Measurements from ENCODE around the gene ATP13A3. TPM values are rescaled to one million over a fixed set of nuclear protein-coding genes. Genes with fewer than 3 reads are reported as not detected.
"Not testable (repeated sequence)": the region's sequence is repeated elsewhere in the genome, so short reads cannot be mapped to it uniquely, and the experiment has no call there.

ATP13A3 gene
- total RNA-seq: 44.4 TPM

GRCh38 chr3:194486540-194487288 is at the start of gene ATP13A3:
Gene ATP13A3 (minus strand): TSS chr3:194487002. CDS start chr3:194462190, 24,812 bp downstream.
- Histone ChIP-seq H3K27me3 (ENCODE audit: control insufficient read depth in 3 of 3, insufficient read depth in 3 of 3, low read length in 3 of 3) (no peaks in the 10 kb centered on the region), H3K9ac (ENCODE audit: low read depth in 1 of 3, low read length in 3 of 3) (peak within 1 kb of the TSS; percentile 87 to 92 (median 88)), H3K4me1 (ENCODE audit: control insufficient read depth in 3 of 3, insufficient read depth in 3 of 3, low read length in 3 of 3) (peaks cover 14 to 23% (median 19%) of the 10 kb centered on the region in 3 donors), H3K4me3 (ENCODE audit: low read length in 3 of 3) (peak within 1 kb of the TSS; percentile 82 to 88 (median 86)), H3K27ac (ENCODE audit: low read depth, low read length) (peak within 1 kb of the TSS; percentile 84), H3K9me3 (ENCODE audit: control insufficient read depth in 3 of 3, low read length in 3 of 3) (no peaks in the 10 kb centered on the region), H3K36me3 (ENCODE audit: control insufficient read depth in 3 of 3, insufficient read depth in 3 of 3, low read length in 3 of 3) (peaks cover 0 to 3% (median 0%) of the 10 kb centered on the region in 3 donors)

- H3K9me3 ChIP-seq (ENCODE audit: control insufficient read depth in 3 of 3, low read length in 3 of 3); H3K4me3 ChIP-seq (ENCODE audit: low read length in 3 of 3); H3K36me3 ChIP-seq (ENCODE audit: control insufficient read depth in 3 of 3, insufficient read depth in 3 of 3, low read length in 3 of 3); H3K27ac ChIP-seq (ENCODE audit: low read depth, low read length); H3K27me3 ChIP-seq (ENCODE audit: control insufficient read depth in 3 of 3, insufficient read depth in 3 of 3, low read length in 3 of 3); H3K9ac ChIP-seq (ENCODE audit: low read depth in 1 of 3, low read length in 3 of 3): not testable (repeated sequence)
- H3K4me1 ChIP-seq (ENCODE audit: control insufficient read depth in 3 of 3, insufficient read depth in 3 of 3, low read length in 3 of 3): peaks cover 11 to 13% (median 12%) of the 10 kb centered on the region in 3 donors
Measured at GRCh38 chr3:194535199-194535598, 48.4 kb upstream of the ATP13A3 start.

GRCh38 chr3:194534243-194534642 is 47.4 kb upstream of the ATP13A3 start:
- Histone ChIP-seq H3K27me3 (ENCODE audit: control insufficient read depth in 3 of 3, insufficient read depth in 3 of 3, low read length in 3 of 3) (no peaks in the 10 kb centered on the region), H3K36me3 (ENCODE audit: control insufficient read depth in 3 of 3, insufficient read depth in 3 of 3, low read length in 3 of 3) (no peaks in the 10 kb centered on the region), H3K9me3 (ENCODE audit: control insufficient read depth in 3 of 3, low read length in 3 of 3) (peaks cover 0 to 2% (median 0%) of the 10 kb centered on the region in 3 donors), H3K4me3 (ENCODE audit: low read length in 3 of 3) (no peak overlapping the region), H3K4me1 (ENCODE audit: control insufficient read depth in 3 of 3, insufficient read depth in 3 of 3, low read length in 3 of 3) (peaks cover 11 to 13% (median 12%) of the 10 kb centered on the region in 3 donors), H3K9ac (ENCODE audit: low read depth in 1 of 3, low read length in 3 of 3) (no peak overlapping the region), H3K27ac (ENCODE audit: low read depth, low read length) (no peak overlapping the region)

GRCh38 chr3:194532591-194532990 is 45.8 kb upstream of the ATP13A3 start:
- H3K27ac ChIP-seq (ENCODE audit: low read depth, low read length): no peak overlapping the region
- no peak overlapping the region for H3K4me3 ChIP-seq (ENCODE audit: low read length in 3 of 3)
- peaks cover 7 to 9% (median 9%) of the 10 kb centered on the region in 3 donors for H3K4me1 ChIP-seq (ENCODE audit: control insufficient read depth in 3 of 3, insufficient read depth in 3 of 3, low read length in 3 of 3)
- H3K9me3 ChIP-seq (ENCODE audit: control insufficient read depth in 3 of 3, low read length in 3 of 3): peaks cover 0 to 2% (median 0%) of the 10 kb centered on the region in 3 donors
- no peaks in the 10 kb centered on the region for H3K36me3 ChIP-seq (ENCODE audit: control insufficient read depth in 3 of 3, insufficient read depth in 3 of 3, low read length in 3 of 3)
- no peak overlapping the region for H3K9ac ChIP-seq (ENCODE audit: low read depth in 1 of 3, low read length in 3 of 3)
- H3K27me3 ChIP-seq (ENCODE audit: control insufficient read depth in 3 of 3, insufficient read depth in 3 of 3, low read length in 3 of 3): no peaks in the 10 kb centered on the region

- no peak overlapping the region for H3K27ac ChIP-seq (ENCODE audit: low read depth, low read length)
- no peak overlapping the region for H3K9ac ChIP-seq (ENCODE audit: low read depth in 1 of 3, low read length in 3 of 3)
Measured at GRCh38 chr3:194527726-194528125, 40.9 kb upstream of the ATP13A3 start.

GRCh38 chr3:194526164-194526563 is 39.4 kb upstream of the ATP13A3 start:
- Histone ChIP-seq H3K4me1 (ENCODE audit: control insufficient read depth in 3 of 3, insufficient read depth in 3 of 3, low read length in 3 of 3) (peaks cover 0 to 6% (median 4%) of the 10 kb centered on the region in 3 donors), H3K36me3 (ENCODE audit: control insufficient read depth in 3 of 3, insufficient read depth in 3 of 3, low read length in 3 of 3) (no peaks in the 10 kb centered on the region), H3K27ac (ENCODE audit: low read depth, low read length) (no peak overlapping the region), H3K9me3 (ENCODE audit: control insufficient read depth in 3 of 3, low read length in 3 of 3) (no peaks in the 10 kb centered on the region), H3K9ac (ENCODE audit: low read depth in 1 of 3, low read length in 3 of 3) (no peak overlapping the region), H3K27me3 (ENCODE audit: control insufficient read depth in 3 of 3, insufficient read depth in 3 of 3, low read length in 3 of 3) (no peaks in the 10 kb centered on the region), H3K4me3 (ENCODE audit: low read length in 3 of 3) (no peak overlapping the region)

More at GRCh38 chr3:194527726-194528125, 40.9 kb upstream of the ATP13A3 start:
- Histone ChIP-seq H3K27me3 (ENCODE audit: control insufficient read depth in 3 of 3, insufficient read depth in 3 of 3, low read length in 3 of 3) (no peaks in the 10 kb centered on the region), H3K36me3 (ENCODE audit: control insufficient read depth in 3 of 3, insufficient read depth in 3 of 3, low read length in 3 of 3) (no peaks in the 10 kb centered on the region), H3K4me3 (ENCODE audit: low read length in 3 of 3) (no peak overlapping the region), H3K4me1 (ENCODE audit: control insufficient read depth in 3 of 3, insufficient read depth in 3 of 3, low read length in 3 of 3) (peaks cover 0 to 1% (median 0%) of the 10 kb centered on the region in 3 donors), H3K9me3 (ENCODE audit: control insufficient read depth in 3 of 3, low read length in 3 of 3) (no peaks in the 10 kb centered on the region)

- Histone ChIP-seq H3K36me3 (ENCODE audit: control insufficient read depth in 3 of 3, insufficient read depth in 3 of 3, low read length in 3 of 3) (no peaks in the 10 kb centered on the region), H3K4me1 (ENCODE audit: control insufficient read depth in 3 of 3, insufficient read depth in 3 of 3, low read length in 3 of 3) (peaks cover 0 to 11% (median 4%) of the 10 kb centered on the region in 3 donors), H3K27me3 (ENCODE audit: control insufficient read depth in 3 of 3, insufficient read depth in 3 of 3, low read length in 3 of 3) (no peaks in the 10 kb centered on the region), H3K4me3 (ENCODE audit: low read length in 3 of 3) (no peak overlapping the region), H3K27ac (ENCODE audit: low read depth, low read length) (no peak overlapping the region), H3K9ac (ENCODE audit: low read depth in 1 of 3, low read length in 3 of 3) (no peak overlapping the region), H3K9me3 (ENCODE audit: control insufficient read depth in 3 of 3, low read length in 3 of 3) (no peaks in the 10 kb centered on the region)
Measured at GRCh38 chr3:194522579-194523046, 35.8 kb upstream of the ATP13A3 start.

GRCh38 chr3:194521510-194522260 is 34.9 kb upstream of the ATP13A3 start:
- Histone ChIP-seq H3K27ac (ENCODE audit: low read depth, low read length) (no peak overlapping the region), H3K9ac (ENCODE audit: low read depth in 1 of 3, low read length in 3 of 3) (no peak overlapping the region), H3K9me3 (ENCODE audit: control insufficient read depth in 3 of 3, low read length in 3 of 3) (no peaks in the 10 kb centered on the region), H3K4me1 (ENCODE audit: control insufficient read depth in 3 of 3, insufficient read depth in 3 of 3, low read length in 3 of 3) (peaks cover 0 to 11% (median 4%) of the 10 kb centered on the region in 3 donors), H3K27me3 (ENCODE audit: control insufficient read depth in 3 of 3, insufficient read depth in 3 of 3, low read length in 3 of 3) (no peaks in the 10 kb centered on the region), H3K4me3 (ENCODE audit: low read length in 3 of 3) (no peak overlapping the region), H3K36me3 (ENCODE audit: control insufficient read depth in 3 of 3, insufficient read depth in 3 of 3, low read length in 3 of 3) (no peaks in the 10 kb centered on the region)

- not testable (repeated sequence) for H3K27ac ChIP-seq (ENCODE audit: low read depth, low read length); H3K9ac ChIP-seq (ENCODE audit: low read depth in 1 of 3, low read length in 3 of 3); H3K9me3 ChIP-seq (ENCODE audit: control insufficient read depth in 3 of 3, low read length in 3 of 3); H3K36me3 ChIP-seq (ENCODE audit: control insufficient read depth in 3 of 3, insufficient read depth in 3 of 3, low read length in 3 of 3); H3K4me3 ChIP-seq (ENCODE audit: low read length in 3 of 3); H3K27me3 ChIP-seq (ENCODE audit: control insufficient read depth in 3 of 3, insufficient read depth in 3 of 3, low read length in 3 of 3)
- peaks cover 0 to 11% (median 4%) of the 10 kb centered on the region in 3 donors for H3K4me1 ChIP-seq (ENCODE audit: control insufficient read depth in 3 of 3, insufficient read depth in 3 of 3, low read length in 3 of 3)
Measured at GRCh38 chr3:194520682-194521162, 33.9 kb upstream of the ATP13A3 start.

GRCh38 chr3:194520201-194520600 is 33.4 kb upstream of the ATP13A3 start:
- H3K27me3 ChIP-seq (ENCODE audit: control insufficient read depth in 3 of 3, insufficient read depth in 3 of 3, low read length in 3 of 3); H3K27ac ChIP-seq (ENCODE audit: low read depth, low read length); H3K4me3 ChIP-seq (ENCODE audit: low read length in 3 of 3); H3K9ac ChIP-seq (ENCODE audit: low read depth in 1 of 3, low read length in 3 of 3); H3K9me3 ChIP-seq (ENCODE audit: control insufficient read depth in 3 of 3, low read length in 3 of 3); H3K36me3 ChIP-seq (ENCODE audit: control insufficient read depth in 3 of 3, insufficient read depth in 3 of 3, low read length in 3 of 3): not testable (repeated sequence)
- H3K4me1 ChIP-seq (ENCODE audit: control insufficient read depth in 3 of 3, insufficient read depth in 3 of 3, low read length in 3 of 3): peaks cover 0 to 11% (median 4%) of the 10 kb centered on the region in 3 donors

Measured in skeletal muscle tissue (tissue), 4 donors.